ENCODE data around the gene CDKL4.
"Not testable (repeated sequence)": the region's sequence is repeated elsewhere in the genome, so short reads cannot be mapped to it uniquely, and the experiment has no call there.

CDKL4 gene

DNA sequence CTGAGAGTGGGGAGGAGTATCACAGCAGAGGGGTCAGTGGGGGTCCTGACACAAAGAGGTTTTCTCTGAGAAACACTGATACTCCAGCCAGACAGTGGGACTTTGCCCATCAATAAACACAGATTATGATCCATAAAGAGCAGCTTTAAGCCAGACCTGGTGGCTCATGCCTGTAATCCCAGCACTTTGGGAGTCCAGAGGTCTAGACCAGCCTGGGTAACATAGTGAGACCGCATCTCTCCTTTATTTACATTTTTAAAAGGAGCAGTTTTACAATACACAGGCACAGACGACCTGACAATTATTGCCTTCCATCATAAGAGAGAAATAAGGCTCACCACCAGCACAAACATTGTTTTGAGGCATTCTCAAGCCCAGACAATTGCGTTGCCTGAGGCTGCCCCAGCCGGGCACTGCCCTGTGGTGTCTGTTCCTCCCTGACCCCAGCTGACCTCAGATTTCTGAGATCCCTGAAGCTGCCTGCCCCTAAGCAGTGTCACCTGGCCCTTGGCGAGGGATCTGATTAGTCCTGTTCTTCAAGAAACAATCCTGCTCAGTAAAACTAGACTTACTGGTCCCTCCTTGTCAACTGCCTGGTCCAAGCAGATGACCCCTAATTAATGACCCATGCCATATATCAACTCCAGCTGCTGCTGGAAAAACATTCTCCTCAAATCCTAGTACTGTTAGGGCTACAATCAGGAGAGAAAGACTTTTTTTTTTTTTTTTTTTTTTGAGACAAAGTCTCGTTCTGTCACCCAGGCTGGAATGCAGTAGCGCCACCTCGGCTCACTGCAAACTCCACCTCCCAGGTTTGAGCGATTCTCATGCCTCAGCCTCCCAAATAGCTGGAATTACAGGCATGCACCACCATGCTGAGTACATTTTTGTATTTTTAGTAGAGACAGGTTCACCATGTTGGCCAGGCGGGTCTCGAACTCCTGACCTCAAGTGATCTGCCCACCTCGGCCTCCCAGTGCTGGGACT is 63.5 kb downstream of the CDKL4 start:
- DNase-seq (ENCODE audit: low read depth in 2 of 2) = no peak

GRCh38 chr2:39178756-39179155 is 65.0 kb downstream of the CDKL4 start:
- no peak for DNase-seq (ENCODE audit: low read depth in 2 of 2)

DNA sequence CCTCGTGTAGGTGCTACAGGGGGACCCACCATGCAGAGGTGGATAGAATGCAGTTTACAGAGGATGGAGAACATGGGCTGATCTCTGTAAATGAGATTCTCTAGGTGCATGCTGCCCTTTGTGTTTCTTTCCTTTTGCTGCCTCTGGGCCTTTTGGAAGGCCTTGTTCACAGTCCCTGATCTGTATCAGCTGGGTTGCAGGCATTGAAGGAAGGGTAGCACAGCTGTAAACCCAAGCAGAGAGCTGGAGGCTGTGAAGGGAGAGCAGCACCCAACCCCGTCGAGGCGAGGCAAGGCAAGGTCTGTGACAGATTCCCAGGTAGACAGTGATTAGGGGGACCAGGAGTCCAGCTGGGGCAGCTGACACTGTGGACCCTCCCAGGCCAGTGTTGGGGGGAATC is 66.8 kb downstream of the CDKL4 start:
- DNase-seq (ENCODE audit: low read depth in 2 of 2) = no peak

DNA sequence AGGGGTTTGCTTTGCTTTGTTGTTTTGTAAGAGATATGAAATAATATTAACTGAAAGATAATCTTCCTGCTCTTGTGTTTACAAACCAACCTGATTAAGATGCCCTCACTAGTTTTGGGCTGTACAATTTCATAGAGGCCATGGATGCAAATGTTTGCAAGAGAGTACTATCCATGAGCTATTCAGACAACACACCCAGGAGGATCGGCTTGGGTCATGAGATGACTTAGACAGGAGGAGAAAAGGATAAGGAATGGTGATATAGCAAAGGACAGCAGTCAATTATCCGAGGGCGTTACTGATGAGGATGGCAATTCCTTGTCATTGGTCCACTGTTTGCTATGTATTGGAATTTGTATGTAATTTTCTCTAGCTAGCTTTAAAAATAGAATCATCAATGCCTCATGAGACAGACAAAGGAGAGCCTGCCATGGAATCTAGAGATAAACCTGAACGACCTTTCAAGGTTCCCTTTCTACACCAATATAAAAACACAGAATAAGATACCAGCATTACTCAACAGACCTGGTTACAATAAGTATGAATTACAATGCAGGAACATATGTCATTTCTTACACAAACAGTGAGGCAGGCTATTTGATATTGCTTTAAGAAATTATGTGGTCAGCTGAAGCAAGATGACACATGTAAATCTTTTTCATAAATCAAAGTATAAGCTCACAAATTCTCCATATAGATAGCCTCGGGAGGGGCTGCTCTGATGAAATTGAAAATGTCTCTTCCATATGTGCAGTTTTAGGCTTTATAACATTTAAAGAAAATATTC is 68.6 kb downstream of the CDKL4 start:
- no peak for DNase-seq (ENCODE audit: low read depth in 2 of 2)

DNA sequence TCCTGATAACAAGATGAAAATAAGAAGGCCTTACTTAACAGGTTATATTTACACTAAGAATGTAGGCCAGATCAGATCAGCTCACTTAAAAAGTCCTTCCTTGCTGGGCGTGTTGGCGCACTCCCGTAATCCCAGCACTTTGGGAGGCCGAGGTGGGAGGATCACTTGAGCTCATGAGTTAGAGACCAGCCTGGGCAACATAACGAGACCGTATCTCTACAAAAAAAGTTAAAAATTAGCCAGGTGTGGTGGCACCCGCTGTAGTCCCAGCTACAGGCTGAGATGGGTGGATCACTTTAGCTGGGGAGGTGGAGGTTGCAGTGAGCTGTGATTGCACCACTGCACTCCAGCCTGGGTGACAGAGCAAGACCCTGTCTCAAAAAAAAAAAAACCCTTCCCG is 69.7 kb downstream of the CDKL4 start:
- no peak for DNase-seq (ENCODE audit: low read depth in 2 of 2)

- DNase-seq (ENCODE audit: low read depth in 2 of 2) = not testable (repeated sequence)
These were observed 71.6 kb downstream of the CDKL4 start for GRCh38 chr2:39172047-39172706.

- no peak for DNase-seq (ENCODE audit: low read depth in 2 of 2)
These were observed 72.1 kb downstream of the CDKL4 start for GRCh38 chr2:39171621-39172020.

DNA sequence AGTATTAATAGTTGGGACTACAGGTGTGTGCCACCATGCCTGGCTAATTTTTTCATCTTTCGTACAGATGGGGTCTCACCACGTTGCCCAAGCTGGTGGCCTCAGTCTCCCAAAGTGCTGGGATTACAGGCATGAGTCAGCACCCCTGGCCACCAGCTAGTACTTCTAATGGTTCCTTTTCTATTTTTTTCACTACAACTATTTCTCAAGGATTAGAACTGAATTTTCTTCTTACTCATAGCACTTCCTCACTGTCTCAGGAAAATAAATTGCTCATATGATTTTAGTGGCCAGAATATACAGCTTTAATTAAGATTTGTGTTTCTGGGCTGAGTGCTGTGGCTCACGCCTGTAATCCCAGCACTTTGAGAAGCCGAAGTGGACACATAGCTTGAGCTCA is 79.7 kb downstream of the CDKL4 start:
- no peak for DNase-seq (ENCODE audit: low read depth in 2 of 2)

DNA sequence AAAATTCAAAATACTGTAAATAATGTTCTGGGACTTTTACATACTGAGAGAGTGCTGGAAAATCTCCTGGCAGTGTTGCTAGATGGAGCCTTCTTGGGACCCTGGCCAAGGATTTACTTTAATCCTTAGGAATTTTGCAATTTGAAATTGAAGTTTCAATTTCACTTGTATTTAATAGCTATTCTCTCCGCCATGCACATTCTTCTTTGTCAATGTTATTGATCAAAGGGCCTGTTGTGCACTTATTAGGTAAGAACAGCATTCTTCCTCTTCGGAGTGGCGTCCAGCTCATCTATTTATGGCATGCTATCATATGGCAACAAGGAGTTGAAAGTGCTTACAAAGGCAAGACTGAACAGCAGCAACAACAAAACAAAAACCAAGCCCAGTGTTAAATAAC is 82.8 kb downstream of the CDKL4 start:
- DNase-seq (ENCODE audit: low read depth in 2 of 2) = no peak

DNA sequence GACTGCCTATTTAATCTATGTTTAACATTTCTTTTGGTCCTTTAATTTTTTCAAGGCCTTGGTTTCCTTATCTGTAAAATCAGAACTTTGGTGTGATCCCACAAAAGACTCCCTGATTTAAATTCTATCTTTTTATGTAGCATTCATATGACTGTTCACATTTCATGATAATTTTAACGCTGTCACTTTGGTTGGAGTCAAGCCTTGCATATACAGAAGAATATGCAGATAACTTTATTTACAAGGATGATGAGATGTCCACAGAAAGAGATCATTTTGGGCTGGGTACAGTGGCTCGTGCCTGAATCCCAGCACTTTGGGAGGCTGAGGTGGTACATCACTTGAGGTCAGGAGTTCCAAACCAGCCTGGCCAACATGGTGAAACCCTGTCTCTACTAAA is 84.5 kb downstream of the CDKL4 start:
- DNase-seq (ENCODE audit: low read depth in 2 of 2) = no peak

- DNase-seq (ENCODE audit: low read depth in 2 of 2) = no peak
These were observed 85.4 kb downstream of the CDKL4 start for GRCh38 chr2:39158351-39158750.

DNA sequence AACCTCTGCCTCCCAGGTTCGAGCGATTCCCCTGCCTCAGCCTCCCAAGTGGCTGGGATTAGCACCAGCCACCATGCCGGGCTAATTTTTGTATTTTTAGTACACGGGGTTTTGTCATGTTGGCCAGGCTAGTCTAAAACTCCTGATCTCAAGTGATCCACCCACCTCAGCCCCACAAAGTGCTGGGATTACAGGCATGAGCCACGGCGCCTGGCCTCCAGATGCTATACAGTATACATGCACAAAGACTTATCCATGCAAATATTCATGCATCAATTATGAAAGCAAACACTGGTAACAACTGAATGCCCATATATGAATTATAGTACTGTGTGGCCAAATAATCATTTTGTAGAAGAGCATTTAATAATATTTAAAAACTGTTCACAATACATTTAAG is 86.9 kb downstream of the CDKL4 start:
- no peak for DNase-seq (ENCODE audit: low read depth in 2 of 2)

- no peak for DNase-seq (ENCODE audit: low read depth in 2 of 2)
These were observed 87.7 kb downstream of the CDKL4 start for GRCh38 chr2:39156107-39156506.

DNA sequence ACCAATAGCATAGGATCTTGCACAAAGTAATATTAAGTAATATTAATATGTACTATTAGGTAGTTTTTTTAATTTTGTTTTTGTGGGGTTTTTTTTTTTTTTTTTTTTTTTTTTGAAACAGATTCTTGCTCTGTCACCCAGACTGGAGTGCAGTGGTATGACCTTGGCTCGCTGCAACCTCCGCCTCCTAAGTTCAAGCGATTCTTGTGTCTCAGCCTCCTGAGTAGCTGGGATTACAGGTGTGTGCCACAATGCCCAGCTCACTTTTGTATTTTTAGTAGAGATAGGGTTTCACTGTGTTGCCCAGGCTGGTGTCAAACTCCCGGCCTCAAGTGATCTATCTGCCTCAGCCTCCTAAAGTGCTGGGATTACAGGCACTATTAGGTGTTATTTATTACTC is 88.2 kb downstream of the CDKL4 start:
- not testable (repeated sequence) for DNase-seq (ENCODE audit: low read depth in 2 of 2)

GRCh38 chr2:39154944-39155343 is 88.8 kb downstream of the CDKL4 start:
- no peak for DNase-seq (ENCODE audit: low read depth in 2 of 2)

- no peak for DNase-seq (ENCODE audit: low read depth in 2 of 2)
These were observed 90.5 kb downstream of the CDKL4 start for GRCh38 chr2:39153312-39153711.

DNA sequence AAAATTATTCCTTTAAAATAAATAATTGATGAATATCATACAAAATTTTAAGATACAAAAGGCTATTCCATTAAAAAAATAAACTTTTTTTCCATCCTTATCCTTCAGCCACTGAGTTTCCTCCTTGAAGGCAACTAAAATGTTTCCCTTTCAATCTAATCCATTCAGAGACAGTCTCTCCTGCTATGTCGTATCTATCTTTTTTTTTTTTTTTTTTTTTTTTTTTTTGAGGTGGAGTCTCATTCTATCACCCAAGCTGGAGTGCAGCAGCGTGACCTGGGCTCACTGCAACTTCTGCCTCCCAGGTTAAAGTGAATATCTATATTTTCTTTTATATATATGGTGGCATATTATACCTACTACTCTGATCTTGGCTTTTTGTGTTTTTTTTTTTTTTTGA is 91.3 kb downstream of the CDKL4 start:
- no peak for DNase-seq (ENCODE audit: low read depth in 2 of 2)

GRCh38 chr2:39150890-39151497 is 92.8 kb downstream of the CDKL4 start:
- DNase-seq (ENCODE audit: low read depth in 2 of 2) = no peak

DNA sequence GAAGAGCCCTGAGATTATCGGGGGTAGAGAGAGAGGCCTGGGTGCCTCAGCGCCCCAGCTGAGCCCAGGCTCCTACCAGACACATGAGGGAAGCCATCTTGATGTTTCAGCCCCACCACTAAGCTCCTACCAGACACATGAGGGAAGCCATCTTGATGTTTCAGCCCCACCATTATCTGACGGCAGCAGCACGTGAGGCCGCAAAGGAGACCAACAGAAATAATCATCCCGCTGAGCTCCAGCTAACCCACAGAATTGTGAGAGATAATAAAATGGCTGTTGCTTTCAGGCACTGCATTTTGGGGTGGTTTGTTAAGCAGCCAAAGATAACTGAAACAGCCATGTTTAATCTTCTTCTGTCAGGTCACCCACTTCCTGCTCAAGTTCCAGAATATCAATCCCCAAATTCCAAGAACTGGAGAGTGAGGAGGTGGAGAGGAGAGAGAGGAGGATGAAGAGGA is 93.6 kb downstream of the CDKL4 start:
- DNase-seq (ENCODE audit: low read depth in 2 of 2) = no peak

DNA sequence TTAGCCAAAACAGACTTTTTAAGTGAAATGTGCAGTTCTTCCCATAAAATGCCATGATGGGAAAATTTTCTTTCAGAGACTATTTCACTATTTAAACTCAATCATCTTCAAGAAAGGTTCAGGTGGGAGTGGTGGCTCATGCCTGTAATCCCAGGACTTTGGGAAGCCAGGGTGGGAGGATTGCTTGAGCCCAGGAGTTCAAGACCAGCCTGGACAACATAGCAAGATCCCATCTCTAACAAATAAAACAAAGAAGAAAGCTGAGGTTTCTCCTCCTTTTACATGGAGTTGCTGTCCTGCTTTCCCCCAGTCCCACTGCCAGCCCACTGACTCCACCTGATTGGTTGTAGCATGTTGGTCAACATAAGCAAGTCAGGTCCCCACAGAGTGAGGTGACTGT is 97.1 kb downstream of the CDKL4 start:
- no peak for DNase-seq (ENCODE audit: low read depth in 2 of 2)

- no peak for DNase-seq (ENCODE audit: low read depth in 2 of 2)
These were observed 97.8 kb downstream of the CDKL4 start for GRCh38 chr2:39145906-39146421.

DNA sequence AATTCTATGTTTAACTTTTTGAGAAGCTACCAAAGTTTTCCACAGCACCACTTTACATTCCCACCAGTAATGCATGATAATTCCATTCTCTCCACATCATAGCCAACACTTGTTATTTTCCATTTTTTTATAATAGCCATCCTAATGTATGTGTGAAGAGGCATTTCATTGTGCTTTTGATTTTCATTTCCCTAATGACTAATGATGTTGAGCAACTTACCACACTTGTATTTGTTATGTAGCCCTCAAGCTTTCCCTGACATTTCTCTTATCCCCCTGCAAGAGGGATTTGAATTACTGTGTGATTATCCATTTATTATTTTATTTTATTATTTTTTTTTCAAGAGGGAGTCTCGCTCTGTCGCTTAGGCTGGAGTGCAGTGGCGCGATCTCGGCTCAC is 99.4 kb downstream of the CDKL4 start:
- DNase-seq (ENCODE audit: low read depth in 2 of 2) = no peak

All from stimulated activated CD4-positive, alpha-beta T cell treated with anti-CD3 and anti-CD28 coated beads, Interleukin-1b, Interleukin-23, amount 100 ng/mL, for 4 hours (primary cell).